ENCODE measurements around the gene USP48.

The USP48 gene

DNA sequence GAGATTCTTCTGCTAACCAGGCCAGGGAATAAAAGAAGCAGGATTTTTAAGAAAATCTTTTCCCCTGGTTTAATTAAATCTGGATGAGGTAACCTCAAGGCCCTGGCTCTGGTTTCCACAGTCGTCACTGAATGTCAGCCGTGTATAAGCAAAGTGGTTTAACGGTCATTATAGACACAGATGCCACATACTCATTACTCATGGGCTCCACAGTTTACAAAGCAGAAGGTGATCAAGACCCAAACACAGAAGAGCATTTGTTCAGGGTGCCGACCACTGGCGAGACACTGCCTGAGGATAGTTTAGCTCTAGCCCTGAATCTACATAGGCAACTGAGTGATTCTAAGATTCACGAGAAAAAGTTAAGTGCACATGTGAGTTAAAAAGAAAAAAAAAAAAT is 86.0 kb downstream of the USP48 start:
- TF ChIP-seq, protein P1, sequence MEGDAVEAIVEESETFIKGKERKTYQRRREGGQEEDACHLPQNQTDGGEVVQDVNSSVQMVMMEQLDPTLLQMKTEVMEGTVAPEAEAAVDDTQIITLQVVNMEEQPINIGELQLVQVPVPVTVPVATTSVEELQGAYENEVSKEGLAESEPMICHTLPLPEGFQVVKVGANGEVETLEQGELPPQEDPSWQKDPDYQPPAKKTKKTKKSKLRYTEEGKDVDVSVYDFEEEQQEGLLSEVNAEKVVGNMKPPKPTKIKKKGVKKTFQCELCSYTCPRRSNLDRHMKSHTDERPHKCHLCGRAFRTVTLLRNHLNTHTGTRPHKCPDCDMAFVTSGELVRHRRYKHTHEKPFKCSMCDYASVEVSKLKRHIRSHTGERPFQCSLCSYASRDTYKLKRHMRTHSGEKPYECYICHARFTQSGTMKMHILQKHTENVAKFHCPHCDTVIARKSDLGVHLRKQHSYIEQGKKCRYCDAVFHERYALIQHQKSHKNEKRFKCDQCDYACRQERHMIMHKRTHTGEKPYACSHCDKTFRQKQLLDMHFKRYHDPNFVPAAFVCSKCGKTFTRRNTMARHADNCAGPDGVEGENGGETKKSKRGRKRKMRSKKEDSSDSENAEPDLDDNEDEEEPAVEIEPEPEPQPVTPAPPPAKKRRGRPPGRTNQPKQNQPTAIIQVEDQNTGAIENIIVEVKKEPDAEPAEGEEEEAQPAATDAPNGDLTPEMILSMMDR (IDR thresholded peaks at IDR 0.05; ENCODE audit: extremely low read depth, insufficient read depth, missing control alignments) = no peak
- in situ Hi-C loops (cut with MboI; ENCODE audit: low pct_unique_long_range_greater_than_20kb, low sequenced_read_pairs, unreplicated experiment) = no loop called here
- no peak for DNase-seq (ENCODE audit: low spot score)

DNA sequence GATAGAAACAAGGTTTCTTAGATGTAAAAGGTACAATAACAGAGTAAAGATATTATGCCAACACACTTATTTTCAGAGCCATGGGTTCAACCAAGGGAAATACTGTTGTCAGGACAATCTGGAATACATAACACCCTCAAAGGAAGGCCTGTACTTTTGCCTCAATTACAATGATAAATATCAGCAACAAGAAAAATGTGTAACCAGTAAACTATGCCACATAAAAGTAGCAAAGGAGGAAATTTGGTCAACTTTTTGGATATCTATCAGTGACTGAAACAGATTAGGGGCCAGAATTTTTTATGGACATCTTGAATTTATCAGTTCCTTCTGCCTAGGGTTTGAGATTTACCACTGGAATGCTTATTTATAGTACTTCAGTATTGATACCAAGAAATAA is 89.2 kb downstream of the USP48 start:
- TF ChIP-seq, protein P1 (IDR thresholded peaks at IDR 0.05; ENCODE audit: extremely low read depth, insufficient read depth, missing control alignments) = no peak
- DNase-seq (ENCODE audit: low spot score) = no peak
- in situ Hi-C loops (cut with MboI; ENCODE audit: low pct_unique_long_range_greater_than_20kb, low sequenced_read_pairs, unreplicated experiment) = no loop called here

DNA sequence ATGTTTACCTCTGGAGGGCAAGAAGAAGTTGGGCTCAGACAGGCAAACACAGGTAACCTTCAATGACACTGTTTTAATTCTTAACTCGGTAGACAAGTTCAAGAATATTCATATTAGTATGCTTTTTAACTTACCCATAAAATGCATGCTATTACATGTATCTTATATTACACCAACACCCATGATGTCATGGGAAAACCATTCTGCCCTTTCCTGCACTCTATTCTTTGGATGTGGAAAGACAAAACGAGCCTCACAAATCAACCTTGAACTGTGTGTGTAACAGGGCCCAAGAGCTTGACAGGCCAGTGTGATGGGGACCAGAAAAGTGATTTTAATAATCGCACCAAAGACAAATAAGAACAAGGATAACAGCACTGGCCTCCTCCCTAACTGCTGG is 91.2 kb downstream of the USP48 start:
- TF ChIP-seq, protein P1 (IDR thresholded peaks at IDR 0.05; ENCODE audit: extremely low read depth, insufficient read depth, missing control alignments) = no peak
- no peak for DNase-seq (ENCODE audit: low spot score)
- in situ Hi-C loops (cut with MboI; ENCODE audit: low pct_unique_long_range_greater_than_20kb, low sequenced_read_pairs, unreplicated experiment) = no loop called here

DNA sequence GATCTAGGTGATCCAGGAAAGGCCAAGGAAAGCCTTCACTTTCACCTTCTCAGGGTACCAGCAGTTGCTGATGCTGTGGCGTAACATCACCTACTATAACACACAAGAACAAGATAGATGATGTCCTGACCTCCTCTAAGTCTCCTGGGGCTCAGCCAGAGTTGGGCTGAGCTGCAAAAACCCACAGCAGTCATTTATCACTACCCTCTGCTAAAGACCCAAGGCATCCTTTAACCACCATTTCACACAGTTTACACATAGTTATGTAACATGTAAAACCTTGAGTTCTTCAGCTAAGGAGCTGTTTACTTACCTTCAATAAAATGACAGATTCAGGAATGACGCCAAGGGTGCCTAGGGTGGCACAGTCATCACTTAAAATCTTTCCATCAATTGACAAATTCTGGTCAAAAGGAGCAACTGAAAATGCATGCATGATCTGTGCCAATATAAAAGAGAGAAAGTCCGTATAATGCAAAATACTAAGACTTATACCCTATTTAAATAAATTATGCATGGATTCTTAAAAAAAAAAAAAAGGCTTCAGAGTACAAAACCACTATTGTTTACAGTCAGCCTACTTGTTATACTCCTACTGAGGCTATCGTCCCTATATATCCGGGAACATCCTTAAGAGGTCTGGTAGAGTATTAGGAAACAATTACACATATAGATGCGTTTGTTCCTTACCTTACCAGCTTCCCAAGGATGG is 93.1 kb downstream of the USP48 start:
- no peak for DNase-seq (ENCODE audit: low spot score)
- in situ Hi-C loops (cut with MboI; ENCODE audit: low pct_unique_long_range_greater_than_20kb, low sequenced_read_pairs, unreplicated experiment) = no loop called here
- TF ChIP-seq, protein P1 (IDR thresholded peaks at IDR 0.05; ENCODE audit: extremely low read depth, insufficient read depth, missing control alignments) = no peak

DNA sequence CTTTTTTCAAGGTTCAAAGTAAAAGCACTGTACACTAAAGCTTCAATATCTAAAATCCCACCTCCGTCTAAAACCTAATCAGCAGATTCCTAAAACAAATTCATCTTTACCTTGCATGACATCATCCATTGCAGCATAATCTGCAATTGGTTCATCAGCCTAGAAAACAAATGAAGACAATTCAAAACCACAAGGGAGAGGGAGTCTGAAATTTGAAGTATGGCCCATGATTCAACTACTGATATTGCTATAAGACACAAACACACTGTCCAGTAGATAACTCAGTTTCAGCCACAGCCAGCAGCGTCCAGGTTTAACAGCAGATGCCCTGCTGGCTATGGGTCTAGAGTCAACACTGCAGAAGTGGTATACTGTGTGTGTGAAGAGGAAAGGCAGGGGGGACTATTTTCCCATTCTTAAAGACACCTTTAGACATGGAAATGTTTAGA is 95.8 kb downstream of the USP48 start:
- in situ Hi-C loops (cut with MboI; ENCODE audit: low pct_unique_long_range_greater_than_20kb, low sequenced_read_pairs, unreplicated experiment) = no loop called here
- TF ChIP-seq, protein P1 (IDR thresholded peaks at IDR 0.05; ENCODE audit: extremely low read depth, insufficient read depth, missing control alignments) = no peak
- DNase-seq (ENCODE audit: low spot score) = no peak

DNA sequence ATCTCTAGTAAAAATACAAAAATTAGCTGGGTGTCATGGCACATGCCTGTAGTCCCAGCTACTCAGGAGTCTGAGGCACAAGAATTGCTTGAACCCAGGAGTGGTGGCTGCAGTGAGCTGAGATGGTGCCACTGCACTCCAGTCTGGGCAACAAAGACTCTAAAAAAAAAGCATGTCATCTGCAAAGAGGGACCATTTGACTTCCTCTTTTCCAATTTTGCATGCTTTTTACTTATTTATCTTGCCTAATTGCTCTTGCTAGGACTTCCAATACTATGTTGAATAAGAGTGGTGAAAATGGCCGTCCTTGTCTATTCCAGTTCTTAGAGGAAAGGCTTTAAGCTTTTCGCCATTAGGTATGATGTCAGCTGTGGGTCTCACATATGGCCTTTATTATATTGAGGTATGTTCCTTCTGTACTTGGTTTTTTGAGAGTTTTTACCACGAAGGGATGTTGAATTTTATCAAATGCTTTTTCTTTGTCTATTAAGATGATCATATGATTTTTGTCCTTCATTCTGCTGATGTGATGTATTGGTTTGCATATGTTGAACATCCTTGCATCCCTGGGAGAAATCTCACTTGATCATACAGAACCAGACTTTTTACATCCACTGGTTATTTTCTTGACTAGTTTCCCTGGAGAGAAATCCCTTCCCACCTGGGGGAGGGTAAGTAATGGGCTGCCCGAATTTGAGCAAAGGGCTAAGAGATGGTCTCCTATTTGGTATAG is 96.8 kb downstream of the USP48 start:
- TF ChIP-seq, protein P1 (IDR thresholded peaks at IDR 0.05; ENCODE audit: extremely low read depth, insufficient read depth, missing control alignments) = no peak
- in situ Hi-C loops (cut with MboI; ENCODE audit: low pct_unique_long_range_greater_than_20kb, low sequenced_read_pairs, unreplicated experiment) = no loop called here
- no peak for DNase-seq (ENCODE audit: low spot score)

Measured in GM13977 (cell line).